Urinary bladder (tissue), 4 donors: ENCODE results near the gene TBC1D10A. TPM values are rescaled to one million over a fixed set of nuclear protein-coding genes. Genes with fewer than 3 reads are reported as not detected.
"Not testable (repeated sequence)": the region's sequence is repeated elsewhere in the genome, so short reads cannot be mapped to it uniquely, and the experiment has no call there.

Source experiments
- DNase-seq: peaks from one replicate; pipeline ENCODE4 v3.0.0-alpha.2; 2015; ENCODE audit errors: extremely low spot score
- H3K27ac ChIP-seq: one replicate; pipeline ENCODE4 v1.5.1; 2013; ENCODE audit warnings: low read depth, mild to moderate bottlenecking, moderate library complexity
- H3K36me3 ChIP-seq: one replicate; pipeline ENCODE4 v1.6.1; 2013; ENCODE audit warnings: mild to moderate bottlenecking, moderate library complexity; ENCODE audit not compliant: insufficient read depth
- H3K4me1 ChIP-seq: one replicate; pipeline ENCODE4 v1.6.1; 2013; ENCODE audit warnings: mild to moderate bottlenecking, moderate library complexity; ENCODE audit not compliant: insufficient read depth
- H3K4me3 ChIP-seq: one replicate; pipeline ENCODE4 v1.5.1; 2013; ENCODE audit warnings: low read depth, low read length
- WGBS: extraction: QIAGEN DNeasy Blood & Tissue Kit; methylation state at CpG from one replicate; pipeline ENCODE4 v1.1.7; 2013; 5-methylcytosine and 5-hydroxymethylcytosine counted together
- polyA plus RNA-seq: library from polyadenylated mRNA; stranded (reverse); fragments of 200-250 nt; gene quantifications from one replicate; pipeline ENCODE4 v1.2.3, GENCODE V29; 2013
- total RNA-seq: library from RNA; depleted of rRNA; stranded (reverse); fragments of >200 nt; gene quantifications from one replicate; pipeline ENCODE4 v1.2.3, GENCODE V29; 2014
- donor health status: healthy with polysubstance abuse.
- donor health status: healthy.

The TBC1D10A gene
- total and polyA plus RNA-seq, 2 donors, result 8.4 to 31.7 TPM

DNA sequence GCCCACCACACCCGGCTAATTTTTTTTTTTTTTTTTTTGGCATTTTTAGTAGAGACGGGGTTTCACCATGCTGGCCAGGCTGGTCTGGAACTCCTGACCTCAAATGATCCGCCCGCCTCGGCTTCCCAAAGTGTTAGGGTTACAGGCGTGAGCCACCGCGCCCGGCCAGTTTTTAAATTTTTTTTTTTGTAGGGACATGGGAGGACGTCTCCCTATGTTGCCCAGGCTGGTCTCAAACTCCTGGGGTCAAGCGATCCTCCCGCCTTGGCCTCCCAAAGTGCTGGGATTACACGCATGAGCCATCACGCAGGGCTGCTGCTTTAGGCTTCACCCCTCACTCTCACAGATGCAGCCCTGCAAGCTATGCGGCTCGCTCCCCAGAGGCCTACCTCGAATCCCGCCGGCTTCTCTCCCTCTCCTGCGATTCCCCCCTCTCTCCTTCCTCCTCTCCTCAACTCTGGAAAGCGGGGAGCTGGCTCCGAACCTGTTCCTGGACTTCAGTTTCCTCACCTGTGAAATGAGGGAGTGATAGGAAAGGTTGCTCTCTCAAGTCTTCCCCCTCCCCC lies 31.0 kb upstream of the TBC1D10A start:
- WGBS, result 45% methylated on average over 22 of the region's 22 CpGs
- Histone ChIP-seq H3K4me3 (no peak overlapping the region), H3K27ac (no peak overlapping the region), H3K36me3 (no peaks in the 10 kb centered on the region), H3K4me1 (peaks cover 5% of the 10 kb centered on the region)
- DNase-seq, result no peak

DNA sequence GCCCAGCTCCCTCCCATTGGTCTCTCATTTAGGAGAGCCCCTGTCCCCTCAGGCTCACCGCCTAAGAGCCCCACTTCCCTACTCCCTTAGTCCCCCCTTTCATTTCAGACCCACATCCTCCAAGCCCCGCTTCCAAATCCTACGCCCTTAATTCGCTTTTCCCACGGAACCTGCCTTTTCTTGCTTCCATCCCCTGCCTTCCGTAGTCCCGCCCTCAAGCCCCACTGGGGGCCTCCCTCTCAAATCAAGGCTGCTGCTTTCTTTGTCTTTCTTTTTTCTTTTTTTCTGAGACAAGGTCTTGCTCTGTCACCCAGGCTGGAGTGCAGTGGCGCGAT lies 30.5 kb upstream of the TBC1D10A start:
- 5% methylated on average over 9 of the region's 9 CpGs for WGBS
- peaks cover 4% of the 10 kb centered on the region for H3K36me3 ChIP-seq
- H3K4me1 ChIP-seq, result peaks cover 5% of the 10 kb centered on the region
- peak; percentile 17 for DNase-seq
- H3K4me3 ChIP-seq, result peak overlapping the region; percentile 83
- no peak overlapping the region for H3K27ac ChIP-seq

DNA sequence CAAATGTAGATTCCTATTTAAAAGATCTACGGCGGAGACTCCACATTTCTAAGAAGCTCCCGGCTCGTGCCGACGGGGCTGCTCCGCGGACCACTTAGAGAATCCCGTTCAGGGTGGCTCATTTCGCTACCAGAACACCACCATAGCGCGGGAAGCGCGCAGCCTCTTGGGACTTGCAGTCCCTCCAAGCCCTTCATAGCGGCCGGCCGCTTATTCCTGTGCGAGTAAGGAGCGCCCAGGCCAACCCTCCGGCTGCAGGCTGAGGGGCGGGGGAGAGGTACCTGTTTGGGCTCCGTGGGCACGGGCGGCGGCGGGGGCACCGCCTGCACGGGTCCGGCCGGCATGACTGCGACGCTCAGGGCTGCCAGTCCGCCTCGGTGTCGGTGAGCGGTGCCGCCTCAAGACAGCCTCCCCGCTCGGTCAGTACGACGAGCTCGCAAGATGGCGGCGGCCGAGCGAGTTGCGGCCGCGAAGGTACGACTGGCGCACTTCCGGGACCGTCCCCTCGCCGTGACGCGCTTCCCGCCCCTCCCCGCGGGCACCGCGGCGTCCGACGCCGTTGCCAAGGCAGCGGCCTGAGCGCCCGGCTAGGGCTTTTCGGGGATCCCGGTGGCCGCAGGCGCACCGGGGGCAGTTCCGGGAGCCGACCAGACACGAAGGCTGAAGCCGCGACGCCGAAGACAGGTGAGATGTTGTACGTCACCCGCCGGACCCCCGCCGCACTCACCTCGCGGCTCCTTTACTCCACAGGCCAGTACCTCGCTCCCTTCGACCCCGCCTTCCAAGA lies 29.9 kb upstream of the TBC1D10A start, which contains the start of the genes CCDC157 and SF3A1:
CCDC157 (plus strand) TSS at position 559 of the 787 bp plus-strand sequence. CDS start 8,994 bp downstream, outside the sequence.
SF3A1 (minus strand) TSS at position 446 of the 787 bp plus-strand sequence; CDS start at position 344, 102 bp downstream.
- Histone ChIP-seq H3K4me1 (peaks cover 5% of the 10 kb centered on the region), H3K27ac (peak within 1 kb of the TSS; percentile 99), H3K4me3 (peak within 1 kb of the TSS; percentile 83), H3K36me3 (peaks cover 8% of the 10 kb centered on the region)
- WGBS, result under 1% methylated on average over 91 of the region's 91 CpGs
- peak; percentile 73 for DNase-seq

DNA sequence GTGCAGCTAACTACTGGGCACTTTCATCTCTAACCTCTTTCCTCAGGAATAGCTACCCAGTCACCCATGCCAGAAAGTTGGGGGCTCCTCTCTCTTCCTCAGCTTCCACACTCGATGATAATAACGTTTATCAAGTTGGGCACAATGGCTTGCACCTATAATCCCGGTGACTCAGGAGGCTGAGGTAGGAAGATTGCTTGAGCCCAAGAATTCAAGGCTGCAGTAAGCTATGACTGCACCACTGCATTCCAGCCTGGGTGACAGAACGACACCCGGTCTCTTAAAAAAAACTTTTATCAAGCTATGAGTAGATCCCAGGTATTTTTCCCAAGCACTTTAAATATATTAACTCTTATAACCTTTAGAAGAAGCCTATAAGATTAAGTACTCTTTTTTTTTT lies 27.9 kb upstream of the TBC1D10A start:
- H3K4me1 ChIP-seq, result peaks cover 5% of the 10 kb centered on the region
- peaks cover 8% of the 10 kb centered on the region for H3K36me3 ChIP-seq
- H3K27ac ChIP-seq, result no peak overlapping the region
- 69% methylated on average over 5 of the region's 5 CpGs for WGBS
- H3K4me3 ChIP-seq, result no peak overlapping the region
- no peak for DNase-seq

DNA sequence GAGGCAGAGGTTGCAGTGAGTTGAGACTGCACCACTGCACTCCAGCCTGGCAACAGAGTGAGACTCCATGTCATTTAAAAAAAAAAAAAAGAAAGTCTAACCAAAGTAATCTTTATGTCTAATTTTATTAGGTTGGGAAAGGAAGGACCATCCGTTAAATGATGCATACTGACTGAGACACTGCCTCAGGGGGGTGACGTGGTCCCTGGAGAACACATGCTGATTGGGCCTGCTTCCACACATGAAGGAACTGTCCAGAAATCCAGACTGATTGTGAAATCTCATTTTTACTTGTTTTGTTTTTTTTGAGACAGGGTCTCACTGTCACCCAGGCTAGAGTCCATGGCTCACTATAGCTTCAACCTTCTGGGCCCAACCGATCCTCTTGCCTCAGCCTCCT lies 24.5 kb upstream of the TBC1D10A start:
- peaks cover 5% of the 10 kb centered on the region for H3K4me1 ChIP-seq
- 82% methylated on average over 3 of the region's 3 CpGs for WGBS
- no peak overlapping the region for H3K4me3 ChIP-seq
- H3K27ac ChIP-seq, result no peak overlapping the region
- peaks cover 8% of the 10 kb centered on the region for H3K36me3 ChIP-seq
- no peak for DNase-seq

DNA sequence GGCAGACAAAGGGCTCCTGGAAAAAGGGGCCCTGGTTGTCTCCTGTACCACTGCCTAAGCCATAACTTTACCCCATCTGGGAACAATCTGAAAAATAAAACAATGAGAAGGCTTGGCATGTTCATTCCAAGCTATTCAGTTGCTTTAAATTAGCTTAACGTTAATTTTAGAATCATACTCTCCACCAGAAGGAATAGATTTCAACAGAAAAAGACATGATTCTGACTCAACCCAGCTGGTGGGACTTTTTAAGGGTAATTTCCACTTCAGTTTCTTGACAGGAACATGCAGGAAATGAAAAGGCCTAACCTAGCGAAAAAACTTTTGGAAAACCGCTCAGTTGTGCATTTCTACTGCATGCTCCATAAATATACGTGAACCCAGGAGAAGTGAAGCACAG lies 22.1 kb upstream of the TBC1D10A start:
- DNase-seq, result no peak
- no peak overlapping the region for H3K27ac ChIP-seq
- H3K4me1 ChIP-seq, result no peaks in the 10 kb centered on the region
- H3K36me3 ChIP-seq, result peaks cover 12% of the 10 kb centered on the region
- WGBS, result 70% methylated on average over 4 of the region's 4 CpGs
- H3K4me3 ChIP-seq, result no peak overlapping the region

DNA sequence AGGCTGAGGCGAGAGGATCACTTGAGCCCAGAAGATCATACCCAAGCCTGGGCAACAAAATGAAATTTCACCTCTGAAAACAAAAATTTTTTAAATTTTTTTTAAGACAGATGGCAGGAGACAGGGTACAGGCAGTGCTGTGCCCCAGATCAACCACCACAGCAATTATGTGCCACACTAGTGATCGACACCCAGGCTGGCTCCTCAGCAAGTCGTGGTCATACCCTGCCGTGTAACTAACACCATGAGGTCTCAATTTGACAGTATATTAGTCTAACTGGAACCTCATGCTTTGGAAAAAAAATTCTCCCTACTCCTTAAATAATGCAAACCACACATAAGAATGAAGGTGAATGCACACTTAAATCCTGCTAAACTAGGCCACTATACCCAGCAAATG lies 21.7 kb upstream of the TBC1D10A start:
- H3K4me1 ChIP-seq, result no peaks in the 10 kb centered on the region
- peaks cover 12% of the 10 kb centered on the region for H3K36me3 ChIP-seq
- H3K4me3 ChIP-seq, result no peak overlapping the region
- WGBS, result 81% methylated on average over 4 of the region's 4 CpGs
- no peak for DNase-seq
- H3K27ac ChIP-seq, result no peak overlapping the region

DNA sequence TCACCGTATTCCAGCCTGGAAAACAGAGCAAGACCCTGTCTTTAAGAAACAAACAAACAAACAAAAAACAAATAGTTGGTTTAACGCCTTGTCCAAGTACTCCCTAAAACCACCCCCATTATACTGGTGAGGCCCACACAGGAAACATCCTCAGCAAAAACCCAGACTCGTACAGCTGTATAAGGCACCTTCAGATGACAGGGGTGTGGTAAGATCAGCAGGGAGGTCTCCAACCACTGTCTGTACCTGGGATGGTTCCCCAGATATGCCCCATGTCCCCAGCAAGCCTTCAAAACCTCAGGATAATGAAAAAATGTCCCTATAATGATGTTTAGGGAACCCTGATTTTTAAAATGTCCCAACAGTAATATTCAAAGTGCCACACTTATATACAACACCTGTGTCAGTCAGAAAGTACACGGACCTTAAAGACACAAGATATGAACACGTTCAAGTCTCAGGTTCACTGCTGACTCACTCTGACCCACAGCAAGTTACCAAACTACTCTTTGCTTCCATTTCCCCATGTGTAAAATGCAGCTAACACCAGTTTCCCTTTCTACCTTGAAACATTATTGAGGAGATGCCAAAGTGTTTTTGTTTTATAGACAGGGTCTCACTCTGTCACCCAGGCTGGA lies 20.6 kb upstream of the TBC1D10A start:
- DNase-seq, result no peak
- no peak overlapping the region for H3K27ac ChIP-seq
- no peak overlapping the region for H3K4me3 ChIP-seq
- peaks cover 9% of the 10 kb centered on the region for H3K36me3 ChIP-seq
- WGBS, result 70% methylated on average over 5 of the region's 5 CpGs
- H3K4me1 ChIP-seq, result no peaks in the 10 kb centered on the region

DNA sequence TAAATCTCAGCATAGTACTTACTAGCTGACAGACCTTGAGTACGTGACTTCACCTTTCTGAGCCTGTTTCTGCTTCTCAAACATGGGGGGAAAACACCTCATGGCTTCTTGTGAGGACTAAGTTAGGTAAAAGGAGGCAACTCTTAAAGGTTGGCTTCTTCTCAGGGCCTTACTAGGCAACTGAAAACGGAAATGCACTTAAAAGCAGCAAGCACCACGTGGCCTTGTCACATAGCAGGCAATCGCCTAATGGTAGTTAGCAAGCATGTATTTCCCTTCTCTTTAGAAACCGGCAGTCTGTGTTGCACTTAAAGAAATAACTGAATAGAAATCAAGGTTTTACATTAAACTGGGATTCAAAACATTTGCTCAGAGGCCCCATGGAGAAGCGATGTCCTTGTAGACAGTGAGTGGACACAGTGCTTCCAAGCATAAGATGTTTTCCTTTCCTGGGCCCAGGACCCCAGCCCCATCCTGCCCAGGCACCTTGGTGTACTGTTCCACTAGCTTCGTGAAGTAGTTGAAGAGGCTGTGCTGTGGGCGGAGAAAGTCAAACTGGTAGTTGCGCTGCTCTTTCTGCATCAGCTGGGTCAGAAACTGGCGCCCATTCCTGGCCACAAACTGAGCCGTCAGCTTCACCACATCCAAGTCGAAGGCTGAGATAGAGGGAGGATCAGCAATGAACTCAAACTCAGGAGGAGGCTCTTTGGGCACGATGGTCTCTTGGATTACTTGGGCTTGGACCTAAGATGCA lies 17.9 kb upstream of the TBC1D10A start:
- 93% methylated on average over 13 of the region's 13 CpGs for WGBS
- Histone ChIP-seq H3K27ac (no peak overlapping the region), H3K4me1 (no peaks in the 10 kb centered on the region), H3K36me3 (peaks cover 4% of the 10 kb centered on the region), H3K4me3 (no peak overlapping the region)
- no peak for DNase-seq

DNA sequence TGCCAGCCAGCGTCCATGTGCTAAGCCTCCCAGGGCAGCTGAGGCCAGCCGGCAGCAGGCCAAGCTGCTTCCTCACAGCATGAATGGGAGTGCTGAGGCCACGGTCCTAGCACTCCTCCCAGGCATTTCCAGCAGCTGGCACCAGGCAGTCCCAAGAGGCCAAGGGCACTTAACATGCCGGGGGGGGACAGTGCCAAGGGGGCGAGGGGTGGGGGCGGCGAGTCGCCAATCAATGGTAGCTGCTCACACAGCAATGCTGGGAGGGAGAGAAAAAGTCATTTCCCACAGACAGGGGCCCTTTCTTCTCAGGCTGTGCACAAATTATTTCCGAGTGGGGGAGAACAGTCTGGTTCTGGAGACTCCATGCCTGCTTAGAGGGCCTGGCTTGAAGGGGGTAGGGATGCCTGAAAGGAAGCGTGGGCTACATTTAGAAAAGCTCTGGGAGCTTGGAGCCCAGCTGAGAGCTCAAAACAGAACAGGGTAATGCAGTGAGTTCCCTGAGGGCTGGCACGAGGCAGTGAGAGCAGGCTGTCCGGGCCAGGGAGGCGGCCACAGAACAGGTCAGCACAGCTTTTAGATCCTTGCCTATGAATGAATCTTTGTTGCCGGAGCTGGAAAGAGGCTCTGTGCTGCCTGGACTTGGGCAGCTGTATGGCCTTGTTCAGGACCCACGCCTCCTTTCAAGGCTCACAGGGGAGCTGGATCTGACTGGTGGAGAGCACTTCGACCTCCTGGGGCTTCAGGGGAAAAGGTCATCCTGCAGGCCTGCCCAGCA lies 14.4 kb upstream of the TBC1D10A start:
- WGBS, result 81% methylated on average over 16 of the region's 16 CpGs
- no peak for DNase-seq
- Histone ChIP-seq H3K27ac (no peak overlapping the region), H3K36me3 (peaks cover 18% of the 10 kb centered on the region), H3K4me3 (no peak overlapping the region), H3K4me1 (no peaks in the 10 kb centered on the region)

DNA sequence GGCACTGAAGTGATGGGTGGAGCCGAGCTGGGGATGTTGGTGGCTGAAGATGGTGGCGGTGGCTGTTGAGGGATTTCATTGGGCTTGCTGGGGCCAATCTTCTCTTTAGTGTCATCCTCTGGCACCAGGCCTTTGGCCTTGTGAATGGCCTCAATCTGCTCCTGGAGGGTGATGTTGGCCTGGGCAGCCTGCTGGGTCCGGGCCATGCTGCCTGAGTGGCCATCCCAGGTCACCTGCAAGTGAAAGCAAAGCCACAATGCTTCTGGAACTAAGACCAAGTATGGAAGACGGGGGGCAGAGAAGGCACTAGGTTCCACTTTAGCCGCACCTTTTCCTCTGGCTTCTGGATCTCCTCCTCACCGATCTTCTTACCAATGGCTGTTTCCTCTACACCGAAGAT lies 12.1 kb upstream of the TBC1D10A start:
- Histone ChIP-seq H3K4me1 (no peaks in the 10 kb centered on the region), H3K36me3 (peaks cover 18% of the 10 kb centered on the region), H3K27ac (no peak overlapping the region), H3K4me3 (no peak overlapping the region)
- DNase-seq, result no peak
- 94% methylated on average over 7 of the region's 7 CpGs for WGBS

DNA sequence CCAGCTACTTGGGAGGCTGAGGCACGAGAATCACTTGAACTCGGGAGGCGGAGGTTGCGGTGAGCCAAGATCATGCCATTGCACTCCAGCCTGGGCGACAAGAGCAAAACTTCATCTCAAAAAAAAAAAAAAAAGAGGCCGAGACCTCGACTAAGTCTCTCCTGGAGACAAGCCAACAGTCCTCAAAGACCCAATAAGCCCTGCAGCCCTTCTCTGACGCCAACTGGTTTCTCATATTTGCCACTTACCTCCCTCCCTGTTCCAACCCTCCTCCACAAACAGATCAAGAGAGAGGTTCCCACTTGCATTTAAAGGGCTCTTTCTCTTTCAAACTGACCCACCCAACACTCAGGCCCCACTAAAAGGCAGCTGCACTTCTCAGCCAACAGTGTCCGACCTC lies 11.6 kb upstream of the TBC1D10A start:
- not testable (repeated sequence) for DNase-seq
- H3K36me3 ChIP-seq, result peaks cover 18% of the 10 kb centered on the region

DNA sequence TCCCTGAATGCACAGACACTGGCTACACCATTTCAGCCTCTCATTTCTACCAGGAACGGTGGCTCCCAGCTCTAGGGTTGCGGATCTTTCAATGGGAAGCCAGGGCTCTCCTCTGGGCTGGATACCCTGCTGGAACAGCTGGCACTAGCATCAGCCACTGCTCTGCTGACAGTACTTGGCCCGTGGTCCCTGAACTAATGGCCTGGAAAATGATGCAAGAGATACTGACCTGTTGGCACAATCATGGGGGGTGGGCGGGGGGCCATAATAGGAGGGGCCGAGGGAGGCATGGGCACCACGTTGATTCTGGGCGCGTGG lies 10.7 kb upstream of the TBC1D10A start:
- Histone ChIP-seq H3K27ac (no peak overlapping the region), H3K36me3 (peaks cover 18% of the 10 kb centered on the region), H3K4me1 (no peaks in the 10 kb centered on the region), H3K4me3 (no peak overlapping the region)
- no peak for DNase-seq
- WGBS, result 93% methylated on average over 8 of the region's 8 CpGs

More for the DNA sequence above, 11.6 kb upstream of the TBC1D10A start:
- H3K4me1 ChIP-seq, H3K27ac ChIP-seq, H3K4me3 ChIP-seq: not testable (repeated sequence)
- WGBS, result 77% methylated on average over 9 of the region's 9 CpGs
